ENCODE data around the gene RAD51D.
"Not testable (repeated sequence)": the region's sequence is repeated elsewhere in the genome, so short reads cannot be mapped to it uniquely, and the experiment has no call there.

The RAD51D gene

GRCh38 chr17:35101725-35102124, 17.9 kb downstream of the RAD51D start:
- no peak for DNase-seq (ENCODE audit: low spot score)
- no peak for TF ChIP-seq CTCF (IDR thresholded peaks at IDR 0.05; ENCODE audit: extremely low read depth, missing control alignments)

- no peak for TF ChIP-seq CTCF (IDR thresholded peaks at IDR 0.05; ENCODE audit: extremely low read depth, missing control alignments)
- no peak for DNase-seq (ENCODE audit: low spot score)
Measured at GRCh38 chr17:35101036-35101435, 18.6 kb downstream of the RAD51D start.

- no peak for DNase-seq (ENCODE audit: low spot score)
- no peak for TF ChIP-seq CTCF (IDR thresholded peaks at IDR 0.05; ENCODE audit: extremely low read depth, missing control alignments)
Measured at GRCh38 chr17:35099908-35100307, 19.8 kb downstream of the RAD51D start.

GRCh38 chr17:35097776-35098175, 21.9 kb downstream of the RAD51D start:
- no peak for TF ChIP-seq CTCF (IDR thresholded peaks at IDR 0.05; ENCODE audit: extremely low read depth, missing control alignments)
- DNase-seq (ENCODE audit: low spot score): no peak

- DNase-seq (ENCODE audit: low spot score): no peak
- no peak for TF ChIP-seq CTCF (IDR thresholded peaks at IDR 0.05; ENCODE audit: extremely low read depth, missing control alignments)
Measured at GRCh38 chr17:35095741-35096140, 23.9 kb downstream of the RAD51D start.

GRCh38 chr17:35094902-35095301, 24.8 kb downstream of the RAD51D start:
- no peak for DNase-seq (ENCODE audit: low spot score)
- TF ChIP-seq CTCF (IDR thresholded peaks at IDR 0.05; ENCODE audit: extremely low read depth, missing control alignments): no peak

- not testable (repeated sequence) for DNase-seq (ENCODE audit: low spot score)
Measured at GRCh38 chr17:35090707-35091106, 29.0 kb downstream of the RAD51D start.

- TF ChIP-seq CTCF (IDR thresholded peaks at IDR 0.05; ENCODE audit: extremely low read depth, missing control alignments): no peak
- peak; percentile 22 for DNase-seq (ENCODE audit: low spot score)
Measured at GRCh38 chr17:35089586-35090296, 29.9 kb downstream of the RAD51D start.
